NCI-H2196 (cell line): ENCODE results near the gene MDFI.

Source experiments
- DNase-seq: peaks from one replicate; lab custom pipeline; 2025; ENCODE audit not compliant: unreplicated experiment; lab: John Stamatoyannopoulos, UW

The MDFI gene

DNA sequence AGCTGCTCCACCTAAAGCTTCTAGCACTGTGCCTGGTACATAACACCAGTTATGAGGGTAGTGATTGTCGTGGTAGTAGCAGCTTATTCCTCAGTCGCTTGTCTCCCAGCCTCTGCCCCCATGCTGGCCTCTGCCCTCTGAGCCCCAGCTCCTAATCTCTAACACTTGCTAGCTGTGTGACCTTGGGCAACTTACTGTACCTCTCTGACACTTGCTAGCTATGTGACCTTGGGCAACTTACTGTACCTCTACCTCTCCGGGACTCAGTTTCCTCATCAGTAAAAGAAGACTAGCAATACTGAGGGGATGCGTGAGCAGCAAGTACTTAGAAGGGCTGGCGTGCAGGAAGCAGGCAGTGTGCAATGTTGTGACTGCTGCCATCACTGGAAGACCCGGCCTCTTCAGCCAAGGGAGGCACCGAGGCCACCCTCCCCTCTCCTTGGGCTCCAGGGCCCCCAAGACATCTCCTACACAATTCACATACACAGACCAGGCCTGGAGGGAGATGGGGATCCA is 9.9 kb downstream of the MDFI start:
- no peak for DNase-seq

DNA sequence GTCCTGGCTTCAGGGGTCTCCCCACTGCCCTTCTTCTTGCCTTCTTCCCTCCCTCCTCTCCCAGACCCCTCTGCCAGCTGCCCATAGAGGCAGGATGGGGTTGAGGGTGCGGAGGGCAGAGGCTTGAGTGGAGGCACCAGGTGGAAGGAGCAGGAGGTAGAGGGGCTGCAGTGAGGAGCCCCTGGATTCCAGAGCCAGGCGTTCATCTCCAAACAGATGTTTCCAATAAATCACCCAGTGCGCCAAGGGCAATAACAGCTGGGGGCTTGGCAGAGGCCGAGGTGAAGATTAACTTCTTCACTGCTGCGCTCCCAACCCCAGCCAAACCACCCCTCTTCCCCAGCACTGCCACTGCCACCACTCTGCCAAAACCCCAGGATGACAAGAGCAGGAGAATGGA is 10.7 kb downstream of the MDFI start:
- DNase-seq = no peak

DNA sequence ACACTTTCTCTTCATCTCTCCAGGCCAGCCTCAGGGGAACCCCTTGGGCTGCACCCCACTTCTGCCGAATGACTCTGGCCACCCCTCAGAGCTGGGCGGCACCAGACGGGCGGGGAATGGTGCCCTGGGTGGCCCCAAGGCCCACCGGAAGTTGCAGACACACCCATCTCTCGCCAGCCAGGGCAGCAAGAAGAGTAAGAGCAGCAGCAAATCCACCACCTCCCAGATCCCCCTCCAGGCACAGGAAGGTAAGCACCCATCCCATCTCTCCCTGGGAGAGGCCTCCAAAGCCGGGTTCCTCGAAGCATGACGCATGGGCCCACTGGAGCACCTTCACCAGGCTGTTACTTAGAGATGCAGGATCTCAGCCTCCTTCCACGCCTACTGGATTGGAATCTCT is 11.3 kb downstream of the MDFI start:
- no peak for DNase-seq

DNA sequence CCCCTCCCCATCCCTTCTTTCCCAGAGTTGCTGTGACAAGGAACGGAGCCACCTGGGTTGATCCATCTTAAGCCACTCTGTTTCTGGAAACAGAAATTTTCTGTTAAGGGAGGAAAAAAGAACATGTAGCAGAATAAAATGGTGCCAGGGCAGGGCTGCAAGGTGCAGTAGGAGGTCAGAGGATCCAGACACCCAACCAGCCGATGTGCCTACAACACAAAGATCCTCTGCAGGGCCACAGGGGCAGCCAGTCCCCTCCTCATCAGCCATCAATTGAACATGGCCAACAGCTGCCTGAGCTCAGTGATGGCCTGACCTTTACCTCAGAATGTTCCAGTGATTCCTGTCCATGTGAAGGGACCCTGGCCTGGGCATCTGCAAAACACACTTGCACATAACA is 11.9 kb downstream of the MDFI start:
- DNase-seq = no peak

DNA sequence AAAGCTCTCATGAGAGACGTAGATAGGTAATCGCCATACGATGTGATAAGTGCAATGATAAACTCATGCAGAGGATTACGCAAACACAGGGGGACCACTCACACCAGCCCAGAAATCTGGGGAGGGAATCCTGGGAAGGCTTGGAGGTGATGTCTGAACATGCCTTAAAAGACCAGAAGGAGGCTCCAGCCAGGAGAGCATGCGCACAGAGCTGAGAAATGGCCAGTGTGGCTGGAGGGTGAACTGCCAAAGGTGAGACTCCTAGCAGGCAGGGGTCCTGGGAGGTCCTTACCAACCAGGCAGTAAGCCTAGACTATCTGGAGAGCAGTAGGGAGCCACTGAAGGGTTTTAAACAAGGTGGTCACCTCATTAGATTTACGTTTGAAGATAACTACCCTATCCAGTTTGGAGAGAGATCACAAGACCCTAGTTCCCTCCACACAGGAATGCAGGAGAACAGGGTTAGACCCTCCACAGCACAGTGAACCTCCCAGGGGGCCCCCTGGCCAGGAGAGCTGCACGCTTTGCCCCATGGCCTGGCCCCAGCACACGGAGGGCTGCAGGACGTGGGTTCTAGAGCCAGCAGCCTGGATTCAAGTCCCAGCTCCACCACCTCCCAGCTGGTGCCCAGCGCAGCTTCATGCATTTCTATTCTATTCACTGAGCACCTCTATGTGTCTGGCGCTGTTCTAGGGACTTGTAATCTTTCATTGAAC is 13.1 kb downstream of the MDFI start:
- no peak for DNase-seq

DNA sequence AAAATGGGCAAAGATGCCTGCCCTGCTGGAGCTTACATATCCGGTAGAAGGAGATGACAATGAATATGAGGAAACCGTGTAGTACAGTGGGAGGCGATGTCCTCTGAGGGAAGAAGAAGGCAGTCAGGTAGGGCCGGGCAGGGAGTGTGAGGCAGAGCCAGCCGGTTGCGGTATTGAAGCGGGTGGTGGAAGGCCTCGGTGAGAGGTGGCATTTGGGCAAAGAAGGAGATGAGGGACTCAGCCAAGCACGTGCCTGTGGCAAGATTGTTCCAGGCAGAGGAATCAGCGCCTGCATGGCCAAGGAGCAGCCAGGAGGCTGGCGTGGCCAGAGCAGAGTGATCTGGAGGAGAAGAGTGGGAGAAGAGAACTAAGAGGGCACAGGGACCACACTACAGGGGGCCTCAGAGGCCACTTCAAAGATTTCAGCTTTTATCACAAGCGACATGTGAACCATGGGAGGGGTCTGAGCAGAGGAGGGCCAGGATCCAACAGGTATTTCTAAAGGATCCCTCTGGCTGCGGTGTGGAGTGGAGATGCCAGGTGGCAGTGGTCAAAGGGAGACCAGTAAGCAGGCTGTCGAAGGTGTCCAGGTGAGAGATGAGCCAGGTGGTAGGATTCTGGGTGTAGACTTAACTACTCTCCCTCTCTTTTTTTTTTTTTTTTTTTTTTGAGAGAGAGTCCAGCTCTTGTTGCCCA is 13.8 kb downstream of the MDFI start:
- no peak for DNase-seq

DNA sequence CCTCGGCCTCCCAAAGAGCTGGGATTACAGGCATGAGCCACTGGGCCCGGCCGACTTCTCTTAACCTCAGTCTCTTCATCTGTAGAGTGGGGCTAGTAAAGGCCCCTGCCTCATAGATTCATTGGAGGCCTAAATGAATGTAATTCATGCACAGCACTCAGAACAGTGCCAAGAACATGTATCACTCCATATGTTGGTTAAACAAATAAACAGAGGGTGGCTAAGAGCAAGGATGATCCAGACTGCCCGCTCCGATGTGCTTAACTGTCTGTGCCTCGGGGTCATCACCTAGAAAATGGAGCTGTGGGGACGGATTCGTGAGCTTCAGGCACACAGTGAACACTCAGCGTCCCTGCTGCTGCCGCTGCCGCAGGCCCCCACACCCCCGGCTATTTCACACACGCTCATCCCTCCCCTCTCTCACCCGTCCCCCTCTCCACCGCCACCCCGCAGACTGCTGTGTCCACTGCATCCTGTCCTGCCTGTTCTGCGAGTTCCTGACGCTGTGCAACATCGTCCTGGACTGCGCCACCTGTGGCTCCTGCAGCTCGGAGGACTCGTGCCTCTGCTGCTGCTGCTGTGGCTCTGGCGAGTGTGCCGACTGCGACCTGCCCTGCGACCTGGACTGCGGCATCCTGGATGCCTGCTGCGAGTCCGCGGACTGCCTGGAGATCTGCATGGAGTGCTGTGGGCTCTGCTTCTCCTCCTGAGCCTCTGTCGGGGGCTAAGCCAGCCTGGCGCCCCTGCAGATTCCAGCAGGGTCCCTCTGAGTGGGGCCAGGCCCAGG is 14.8 kb downstream of the MDFI start:
- no peak for DNase-seq

DNA sequence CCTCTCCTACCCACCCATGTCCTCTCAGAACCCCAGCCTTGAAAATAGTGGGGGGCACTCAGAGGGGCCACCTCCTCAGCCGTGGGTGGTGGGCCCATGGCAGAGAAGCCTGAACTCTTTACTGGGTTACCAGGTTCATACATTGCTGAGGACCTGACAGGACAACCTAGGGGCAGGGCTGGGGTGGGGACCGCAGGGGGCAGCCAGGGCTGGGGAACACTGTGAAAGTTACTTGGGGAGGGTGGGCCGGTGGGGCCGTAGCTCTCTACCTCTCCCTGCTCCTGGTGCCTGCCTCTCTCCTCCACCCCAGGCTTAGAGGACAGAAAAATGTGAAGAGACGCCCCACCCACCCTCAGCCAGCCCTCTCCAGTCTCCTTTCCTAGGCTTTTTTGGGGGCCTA is 15.4 kb downstream of the MDFI start:
- no peak for DNase-seq

DNA sequence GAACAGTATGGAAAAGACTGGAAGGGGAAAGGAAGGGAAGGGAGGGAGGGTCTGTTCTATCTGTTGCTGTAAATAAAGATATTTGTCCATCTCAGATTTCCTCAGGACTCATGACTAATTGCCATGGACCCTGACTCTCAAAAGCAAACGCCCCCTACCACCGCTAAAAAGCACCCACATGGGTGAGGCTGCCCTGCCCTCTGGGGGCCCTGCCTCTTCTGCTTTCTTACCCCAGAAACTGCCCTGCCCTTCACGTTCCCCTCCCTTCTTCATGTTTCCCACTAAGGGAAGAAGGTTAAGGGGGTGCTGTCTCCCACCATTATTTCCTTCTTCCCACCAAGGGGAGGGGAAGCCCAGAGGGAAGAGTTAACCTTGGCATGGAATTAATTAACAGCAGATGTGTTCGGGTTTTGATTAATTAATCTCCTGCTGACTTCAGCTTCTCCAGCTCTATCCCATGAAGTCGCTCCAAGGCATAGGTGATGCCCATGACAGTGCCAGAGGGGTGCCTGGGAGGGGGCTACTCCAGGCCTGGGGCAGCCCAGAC is 16.0 kb downstream of the MDFI start:
- no peak for DNase-seq

DNA sequence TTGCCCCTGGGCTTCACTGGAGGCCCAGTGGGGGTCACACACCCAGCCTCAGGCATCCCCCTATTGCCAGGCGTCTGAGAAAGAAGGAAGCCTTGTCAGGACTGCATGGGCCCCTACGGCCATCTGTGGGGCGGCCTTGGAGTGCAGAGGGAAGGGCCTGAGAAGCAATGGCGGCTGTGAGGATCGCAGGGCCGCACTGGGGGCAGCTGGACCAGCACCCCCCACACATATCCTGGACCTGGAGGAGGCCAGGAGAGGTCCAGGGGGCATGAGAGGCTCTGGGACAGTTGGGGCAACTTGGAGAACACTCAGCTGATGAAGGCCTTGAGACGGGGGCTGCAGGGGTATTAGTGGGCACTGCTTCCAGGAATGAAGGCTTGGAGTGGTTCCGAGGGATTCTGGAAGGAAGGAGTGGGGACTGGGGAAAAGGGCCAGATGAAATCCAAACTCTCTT is 16.5 kb downstream of the MDFI start:
- DNase-seq = no peak

DNA sequence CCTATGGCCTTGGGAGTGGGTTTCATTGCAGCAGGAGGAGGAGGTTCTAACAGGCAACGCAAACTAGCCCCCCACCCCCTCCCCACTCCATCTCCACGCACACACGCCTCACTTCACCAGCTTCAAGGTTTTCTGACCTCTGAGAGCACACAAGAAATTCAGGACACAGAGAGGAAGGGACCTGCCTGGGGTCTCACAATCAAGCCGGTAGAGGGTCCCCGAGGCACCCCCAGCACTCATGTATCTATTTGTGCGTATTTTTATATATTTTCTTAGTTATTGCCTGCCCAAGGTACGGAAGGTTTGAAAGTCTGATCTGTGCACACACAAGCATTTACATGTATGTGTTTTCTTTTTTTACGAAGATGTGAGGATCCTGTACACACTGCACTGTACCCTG is 16.9 kb downstream of the MDFI start:
- DNase-seq = no peak

DNA sequence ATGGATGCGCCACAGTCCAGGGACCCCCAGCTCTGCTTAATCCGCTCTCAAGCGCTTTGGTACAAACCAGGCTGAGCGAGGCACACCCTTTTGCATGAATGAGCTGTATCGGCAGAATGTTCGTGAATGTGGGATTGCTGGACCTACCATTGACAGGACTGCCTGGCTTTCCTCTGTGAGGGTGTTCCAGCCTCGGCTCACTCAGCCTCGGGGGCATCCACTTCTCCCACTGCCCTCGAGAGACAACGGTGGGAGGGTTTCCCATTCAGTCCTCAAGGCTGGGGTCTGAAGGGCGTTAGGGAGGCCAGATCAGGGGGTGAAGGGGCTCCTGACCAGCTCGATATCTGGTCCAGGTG is 17.4 kb downstream of the MDFI start:
- no peak for DNase-seq

DNA sequence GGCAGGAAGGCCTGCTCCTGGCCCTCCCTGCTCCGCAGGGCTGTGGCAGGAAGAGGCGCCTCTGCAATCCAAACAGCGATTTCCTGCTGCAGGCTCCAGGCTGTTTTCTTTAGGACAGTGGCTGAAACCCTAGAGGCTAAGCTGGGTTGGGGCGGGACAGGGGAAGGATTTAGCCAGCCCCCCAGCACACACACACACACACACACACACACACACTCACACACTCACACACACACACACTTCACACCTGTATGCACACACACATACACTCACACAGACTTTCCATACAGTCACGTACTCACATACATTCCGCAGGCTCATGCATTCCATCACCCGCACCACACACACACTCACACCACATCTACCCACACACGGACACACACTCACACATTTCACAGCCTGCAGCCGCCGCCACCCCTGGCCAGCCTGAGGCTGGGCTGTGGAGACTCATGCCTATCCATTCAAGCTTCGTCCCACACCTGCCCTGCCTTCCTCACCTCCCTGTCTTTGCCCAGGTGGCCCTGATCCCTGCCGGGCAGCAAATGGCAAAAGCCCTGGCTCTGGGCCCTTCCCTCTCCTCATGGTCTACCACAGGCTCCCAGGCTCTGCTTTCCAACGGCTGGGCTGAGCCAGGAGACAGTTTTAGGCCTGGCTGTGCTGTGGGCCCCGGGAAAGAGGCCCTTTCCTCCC is 17.9 kb downstream of the MDFI start:
- DNase-seq = no peak

DNA sequence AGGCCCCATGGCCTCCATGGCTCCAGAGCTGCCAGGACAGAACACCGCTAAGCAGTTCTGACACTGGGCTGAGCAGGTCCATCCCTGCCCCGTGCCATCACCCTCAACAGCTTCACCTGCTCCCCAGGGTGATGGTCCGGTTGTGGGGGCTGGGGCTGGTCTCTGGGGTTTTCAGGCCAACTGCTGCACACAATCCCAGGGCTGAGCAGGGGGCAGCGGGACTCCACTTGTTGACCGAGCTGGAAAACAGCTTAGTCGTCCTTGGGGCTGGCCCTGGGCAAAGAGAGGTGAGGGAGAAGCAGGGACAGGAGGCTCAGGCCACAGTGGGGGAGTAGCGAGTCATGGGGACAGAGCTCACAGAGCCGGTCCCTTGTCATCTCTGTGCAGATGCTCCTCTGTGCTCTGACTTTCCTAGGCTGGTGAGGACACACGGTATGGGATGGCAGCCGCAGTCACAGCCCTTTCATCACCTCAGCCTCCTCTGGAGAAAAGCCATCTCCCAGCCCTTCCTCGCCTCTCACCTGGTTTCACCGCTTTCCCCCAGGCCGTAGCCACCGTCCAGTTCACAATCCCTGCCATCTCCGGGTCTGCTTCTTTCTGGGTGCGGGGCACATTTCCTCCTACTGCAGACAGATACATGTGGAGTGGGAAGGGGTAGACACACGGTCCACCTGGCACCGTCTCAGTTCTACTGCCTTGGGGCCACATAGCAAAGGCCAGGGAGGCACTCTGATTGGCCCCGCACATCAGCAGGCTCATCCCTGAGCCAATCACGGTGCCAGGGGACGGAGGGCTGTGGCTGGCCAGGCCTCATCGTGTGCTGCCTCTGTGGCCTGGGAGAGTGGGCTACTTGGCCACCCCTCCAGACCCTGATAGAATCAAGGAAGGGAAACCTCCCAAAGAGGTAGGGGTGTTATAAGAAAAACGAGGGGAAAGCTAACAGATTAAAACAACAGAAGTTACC is 19.1 kb downstream of the MDFI start:
- DNase-seq = no peak

DNA sequence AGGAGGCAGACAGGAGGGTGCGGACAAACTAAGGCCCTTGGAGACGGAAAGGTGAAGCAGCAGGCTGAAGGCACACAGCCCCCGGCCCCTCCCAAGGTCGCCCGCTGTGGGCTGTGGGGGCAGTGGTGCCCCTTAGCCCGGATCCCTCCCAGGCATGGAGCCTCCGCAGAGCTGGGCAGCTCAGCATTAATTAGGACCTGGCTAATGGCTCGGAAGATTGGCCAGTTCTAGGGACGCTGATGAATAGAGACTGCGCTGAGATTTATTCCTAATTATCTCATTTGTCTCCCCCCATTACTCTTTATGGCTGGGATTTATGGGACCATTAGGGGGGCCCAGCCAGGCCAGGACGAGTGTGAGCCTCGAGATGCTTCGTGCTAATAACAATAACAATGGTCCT is 20.4 kb downstream of the MDFI start:
- no peak for DNase-seq

DNA sequence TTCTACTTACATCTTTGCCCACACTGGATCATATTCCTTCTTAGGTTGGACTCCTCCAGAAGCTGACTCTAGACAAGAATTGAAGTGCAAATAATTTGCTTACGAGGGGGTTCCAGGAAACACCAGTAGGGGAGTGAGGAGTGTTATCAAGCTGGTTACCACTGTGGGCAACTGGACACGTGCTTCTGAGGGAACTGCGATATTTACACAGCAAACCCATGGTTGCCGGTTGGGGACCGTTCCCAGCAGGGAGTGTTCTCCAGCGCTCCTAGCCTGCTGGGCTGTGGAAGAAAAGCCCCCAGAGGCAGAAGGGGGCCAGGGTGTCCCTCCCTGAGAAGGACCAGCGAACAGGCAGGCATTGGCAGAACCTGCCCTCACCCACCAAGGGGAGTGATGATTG is 21.7 kb downstream of the MDFI start:
- DNase-seq = no peak

DNA sequence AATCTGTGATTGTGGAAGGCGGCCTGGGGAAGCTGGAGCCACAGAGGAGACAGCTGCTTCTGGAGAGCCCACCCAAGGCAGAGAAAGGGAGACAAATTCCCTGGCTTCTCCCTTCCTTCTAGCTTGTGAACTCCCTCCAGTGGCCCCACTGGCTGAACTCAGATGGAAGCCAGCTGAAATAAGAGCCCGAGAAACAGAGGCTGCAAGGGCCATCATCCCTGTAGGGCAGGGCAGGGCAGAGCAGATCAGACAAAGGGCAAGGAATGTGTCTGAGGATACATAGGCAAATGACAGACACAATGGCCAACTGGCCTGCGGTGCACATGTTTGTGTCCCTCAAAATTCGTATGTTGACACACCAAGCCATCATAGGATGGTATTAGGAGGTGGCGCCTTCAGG is 25.3 kb downstream of the MDFI start:
- no peak for DNase-seq

DNA sequence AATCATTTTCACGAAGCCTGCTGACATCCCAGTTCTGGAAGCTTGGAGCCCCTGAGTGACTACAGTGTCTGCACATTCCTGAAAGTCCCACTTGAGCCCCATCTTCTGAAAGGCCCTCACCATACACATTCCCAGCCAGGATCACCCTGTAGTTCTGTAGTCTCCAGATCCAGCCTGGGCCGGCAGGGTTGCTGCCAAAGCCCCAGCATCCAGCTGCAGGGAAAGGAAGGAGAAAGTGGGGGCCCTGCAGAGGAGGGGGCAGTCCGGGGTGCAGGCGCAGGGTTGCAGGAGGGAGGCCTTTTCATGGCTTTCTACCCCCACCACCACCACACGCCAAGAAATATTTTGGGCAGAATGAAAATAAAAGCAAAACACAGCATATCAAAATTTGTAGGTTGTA is 26.0 kb downstream of the MDFI start:
- no peak for DNase-seq

DNA sequence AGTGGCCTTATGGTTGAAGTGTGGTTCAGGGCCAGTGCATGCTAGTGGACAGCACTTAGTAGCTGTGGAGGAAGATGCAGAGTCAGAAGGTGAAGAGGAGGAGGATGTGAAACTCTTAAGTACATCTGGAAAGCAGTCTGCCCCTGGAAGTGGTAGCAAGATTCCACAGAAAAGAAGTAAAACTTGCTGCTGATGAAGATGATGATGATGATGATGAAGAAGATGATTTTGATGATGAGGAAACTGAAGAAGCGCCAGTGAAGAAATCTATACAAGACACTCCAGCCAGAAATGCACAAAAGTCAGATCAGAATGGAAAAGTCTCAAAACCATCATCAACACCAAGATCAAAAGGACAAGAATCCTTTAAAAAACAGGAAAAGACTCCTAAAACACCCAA is 28.9 kb downstream of the MDFI start:
- no peak for DNase-seq

DNA sequence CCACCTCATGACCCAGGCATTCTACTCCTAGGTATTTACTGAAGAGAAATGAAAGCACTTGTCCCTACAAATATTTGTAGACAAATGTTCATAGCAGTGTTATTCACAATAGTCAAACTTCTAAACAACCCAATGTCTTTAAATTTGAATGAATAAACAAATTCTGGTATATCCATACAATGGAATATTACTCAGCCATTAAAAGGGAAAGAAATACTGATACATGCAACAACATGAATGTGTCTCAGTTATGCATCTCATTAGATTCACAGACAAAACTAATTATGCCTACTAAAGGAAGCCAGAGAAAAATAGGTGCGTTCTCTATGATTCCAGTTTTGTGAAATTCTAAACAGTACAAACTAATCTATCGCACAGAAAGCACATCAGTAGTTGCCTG is 30.7 kb downstream of the MDFI start:
- DNase-seq = no peak
